Activated gamma-delta T cell treated with Interleukin-2 at 50 U/mL for 16 hours (primary cell): ENCODE measurements around the gene SLC44A5.
"Not testable (repeated sequence)": the region's sequence is repeated elsewhere in the genome, so short reads cannot be mapped to it uniquely, and the experiment has no call there.

Experiments
- DNase-seq: peaks from one replicate; pipeline ENCODE4 v3.0.0-alpha.2; 2020

The SLC44A5 gene

GRCh38 chr1:75263616-75264015 is 347.3 kb downstream of the SLC44A5 start:
- DNase-seq = not testable (repeated sequence)

- not testable (repeated sequence) for DNase-seq
Measured at GRCh38 chr1:75261946-75262345, 349.0 kb downstream of the SLC44A5 start.

- DNase-seq = no peak
Measured at GRCh38 chr1:75258351-75258750, 352.6 kb downstream of the SLC44A5 start.

DNA sequence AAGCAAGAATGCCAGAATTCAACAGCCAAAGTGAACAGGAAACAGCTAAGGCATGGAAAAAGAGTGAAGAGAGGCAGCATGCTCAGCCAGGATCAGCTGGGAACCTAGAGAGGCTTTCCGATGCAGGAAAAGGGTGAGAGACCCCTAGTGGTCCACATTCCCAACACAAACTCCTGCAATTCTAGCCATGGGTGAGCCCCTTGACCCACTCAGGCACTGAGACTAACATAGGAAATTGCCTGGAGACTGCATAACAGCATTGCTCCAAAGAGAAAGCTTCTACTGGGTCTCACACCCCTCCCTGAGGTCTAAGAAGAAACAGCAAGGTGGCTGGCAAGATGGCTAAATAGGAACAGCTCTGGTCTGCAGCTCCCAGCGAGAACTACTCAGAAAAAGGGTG is 353.5 kb downstream of the SLC44A5 start:
- DNase-seq = no peak

DNA sequence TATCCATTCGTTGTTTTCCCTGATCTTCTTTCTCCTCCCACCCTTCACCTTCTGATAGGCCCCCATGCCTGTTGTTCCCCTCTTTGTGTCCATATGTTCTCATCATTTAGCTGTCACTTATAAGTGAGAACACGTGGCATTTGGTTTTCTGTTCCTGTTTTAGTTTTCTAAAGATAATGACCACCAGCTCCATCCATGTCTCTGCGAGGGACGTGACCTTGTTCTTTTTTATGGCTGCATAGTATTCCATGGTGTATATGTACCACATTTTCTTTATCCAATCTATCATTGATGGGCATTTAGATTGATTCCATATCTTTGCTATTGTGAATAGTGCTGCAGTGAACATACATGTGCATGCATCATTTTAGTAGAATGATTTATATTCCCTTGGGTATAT is 360.8 kb downstream of the SLC44A5 start:
- DNase-seq = not testable (repeated sequence)

- no peak for DNase-seq
Measured at GRCh38 chr1:75245239-75245638, 365.7 kb downstream of the SLC44A5 start.

DNA sequence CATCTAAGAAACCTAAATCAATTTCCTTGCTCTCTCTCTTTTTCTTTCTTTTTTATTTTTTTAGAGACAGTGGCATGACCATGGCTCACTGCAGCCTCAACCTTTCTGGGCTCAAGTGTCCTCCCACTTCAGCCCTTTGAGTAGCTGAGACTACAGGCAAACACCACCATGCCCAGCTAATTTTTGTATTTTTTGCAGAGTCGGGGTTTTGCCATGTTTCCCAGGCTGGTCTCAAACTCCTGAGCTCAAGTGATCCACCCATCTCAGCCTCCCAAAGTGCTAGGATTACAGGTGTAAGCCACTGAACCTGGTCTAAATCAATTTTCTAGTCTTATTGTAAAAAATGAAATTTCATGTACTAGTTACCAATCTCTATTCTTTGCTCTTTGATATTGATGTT is 367.8 kb downstream of the SLC44A5 start:
- no peak for DNase-seq

DNA sequence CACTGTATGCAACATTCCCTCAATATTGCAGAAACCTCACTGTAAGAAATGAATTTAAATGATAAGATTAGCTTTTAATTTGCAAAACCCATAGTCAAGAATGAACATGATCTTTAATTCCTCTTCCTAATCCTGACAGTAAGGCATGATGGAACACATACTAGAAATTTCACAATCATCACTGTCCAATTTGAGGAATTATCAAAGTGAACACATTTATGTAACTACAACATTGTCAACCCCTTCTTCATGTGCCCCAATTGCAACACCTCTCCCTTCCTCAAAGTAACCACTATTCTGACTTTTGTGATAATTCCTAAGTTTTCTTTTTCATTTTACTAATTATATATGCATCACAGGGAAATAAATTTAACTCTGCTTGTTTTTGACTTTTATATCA is 373.6 kb downstream of the SLC44A5 start:
- DNase-seq = no peak

- no peak for DNase-seq
Measured at GRCh38 chr1:75234562-75234961, 376.4 kb downstream of the SLC44A5 start.

GRCh38 chr1:75233302-75233929 is 377.5 kb downstream of the SLC44A5 start:
- DNase-seq = no peak

DNA sequence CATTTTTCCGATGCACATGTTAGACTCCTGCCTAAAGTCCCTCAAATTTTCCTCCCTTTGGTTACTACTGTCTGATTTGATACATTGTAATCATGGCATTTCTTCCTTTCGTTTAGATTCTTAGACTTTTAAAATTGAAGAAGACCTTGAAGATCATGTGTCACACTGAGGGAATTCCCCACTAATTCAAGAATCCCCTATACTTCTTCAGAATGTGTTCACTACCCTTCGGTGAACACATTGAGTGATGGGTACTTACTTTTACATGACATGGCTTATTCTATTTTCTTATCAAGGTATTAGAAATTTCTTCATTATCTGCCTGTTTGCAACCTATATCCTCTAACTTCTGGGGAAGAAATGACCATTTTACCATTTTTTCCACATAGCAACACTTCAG is 390.8 kb downstream of the SLC44A5 start:
- no peak for DNase-seq

- no peak for DNase-seq
Measured at GRCh38 chr1:75214017-75214416, 396.9 kb downstream of the SLC44A5 start.

- no peak for DNase-seq
Measured at GRCh38 chr1:75211648-75212047, 399.3 kb downstream of the SLC44A5 start.

DNA sequence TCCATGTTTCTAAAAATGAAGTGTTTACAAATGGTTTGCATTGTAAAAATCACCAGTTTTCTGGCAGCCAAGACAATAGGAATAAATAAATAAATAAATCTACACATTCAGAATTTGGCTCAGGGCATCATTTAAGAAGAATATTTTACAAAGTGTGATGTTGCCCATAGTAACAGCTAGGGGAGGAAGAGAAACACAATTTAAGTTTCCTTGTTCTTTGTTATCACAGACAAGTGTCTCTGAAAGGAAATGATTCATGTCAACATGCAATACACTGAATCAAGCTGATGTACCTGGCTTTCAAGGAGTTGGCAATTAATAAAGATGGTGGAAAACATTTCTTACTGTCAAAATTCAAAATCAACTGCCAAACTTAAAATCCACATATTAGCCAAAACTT is 402.1 kb downstream of the SLC44A5 start:
- no peak for DNase-seq

DNA sequence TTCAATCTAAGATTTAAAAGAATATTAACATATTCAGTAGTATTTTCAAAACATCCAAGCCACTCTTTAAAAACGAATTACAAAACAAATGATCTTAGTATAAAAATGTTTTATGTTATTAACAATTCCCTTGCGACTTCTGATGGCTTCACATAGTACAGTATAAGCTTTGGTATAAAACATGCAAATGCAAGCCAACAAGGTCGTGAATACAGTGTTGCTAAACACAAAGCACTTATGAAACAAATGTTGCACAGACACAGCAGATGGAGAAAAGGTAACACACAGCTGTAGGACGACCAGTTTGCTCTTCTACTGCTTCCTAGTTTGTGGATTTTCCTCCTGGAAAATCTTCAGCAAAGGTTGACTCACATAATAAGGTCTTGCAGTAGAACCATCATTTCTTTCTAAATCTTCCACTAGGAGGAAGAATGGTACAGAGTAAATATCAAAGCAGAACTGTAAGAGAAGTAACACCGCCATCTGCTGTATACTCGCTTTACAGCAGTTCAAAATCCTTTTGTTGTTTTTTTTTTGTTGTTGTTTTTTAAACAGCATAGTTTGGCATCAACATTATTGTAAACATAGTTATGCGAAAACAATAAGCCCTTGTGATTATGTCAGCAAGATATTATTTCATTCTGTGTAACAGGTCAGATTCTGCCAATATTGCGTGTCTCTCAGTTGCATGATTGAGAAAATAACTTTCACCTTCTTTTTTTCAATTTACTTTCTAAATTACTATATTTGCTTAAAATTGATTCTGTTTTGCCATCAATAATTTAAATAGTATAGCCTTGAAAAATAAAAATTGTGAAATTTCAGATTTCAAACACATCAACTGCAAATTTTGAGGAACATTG is 407.3 kb downstream of the SLC44A5 start:
- no peak for DNase-seq

DNA sequence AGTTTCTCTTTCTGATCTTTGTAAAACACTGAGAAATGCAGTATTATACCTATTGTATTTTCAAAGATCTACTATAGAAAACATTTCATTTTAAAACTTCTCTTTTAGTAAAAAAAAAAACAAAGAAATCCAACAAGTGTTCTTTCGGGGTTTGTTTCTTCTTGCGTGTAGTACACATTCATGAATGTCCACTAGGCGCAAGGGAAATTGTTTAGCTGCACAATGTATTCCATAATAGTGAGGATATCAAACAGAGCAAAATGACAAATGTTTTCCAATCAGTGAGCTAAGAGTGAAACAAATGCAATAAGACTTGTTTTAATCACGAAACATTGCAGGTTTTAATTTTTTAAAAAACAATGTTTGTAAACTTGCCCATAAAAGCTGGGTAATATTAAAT is 408.2 kb downstream of the SLC44A5 start:
- no peak for DNase-seq

- DNase-seq = no peak
Measured at GRCh38 chr1:75198761-75199160, 412.2 kb downstream of the SLC44A5 start.

GRCh38 chr1:75198163-75198562 is 412.8 kb downstream of the SLC44A5 start:
- no peak for DNase-seq

DNA sequence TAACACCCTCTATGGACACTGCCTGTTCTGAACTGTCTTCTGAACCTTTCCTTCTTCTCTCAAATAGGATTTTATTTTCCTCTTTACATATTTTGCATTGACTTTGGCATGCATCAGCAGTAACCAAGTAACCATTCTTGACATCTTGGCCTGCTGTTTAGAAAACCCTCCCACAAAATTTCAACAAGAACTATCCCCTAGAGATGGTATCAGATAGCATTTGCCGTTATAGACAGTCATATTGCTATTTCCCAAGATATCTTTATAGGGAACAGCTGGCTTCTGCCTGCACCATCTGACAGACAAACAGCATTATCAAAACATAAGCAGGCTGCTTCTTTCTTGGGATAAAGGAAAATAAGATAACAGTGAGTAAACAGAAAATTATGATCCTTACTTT is 422.0 kb downstream of the SLC44A5 start:
- DNase-seq = no peak

GRCh38 chr1:75181214-75181955 is 429.5 kb downstream of the SLC44A5 start:
- not testable (repeated sequence) for DNase-seq

DNA sequence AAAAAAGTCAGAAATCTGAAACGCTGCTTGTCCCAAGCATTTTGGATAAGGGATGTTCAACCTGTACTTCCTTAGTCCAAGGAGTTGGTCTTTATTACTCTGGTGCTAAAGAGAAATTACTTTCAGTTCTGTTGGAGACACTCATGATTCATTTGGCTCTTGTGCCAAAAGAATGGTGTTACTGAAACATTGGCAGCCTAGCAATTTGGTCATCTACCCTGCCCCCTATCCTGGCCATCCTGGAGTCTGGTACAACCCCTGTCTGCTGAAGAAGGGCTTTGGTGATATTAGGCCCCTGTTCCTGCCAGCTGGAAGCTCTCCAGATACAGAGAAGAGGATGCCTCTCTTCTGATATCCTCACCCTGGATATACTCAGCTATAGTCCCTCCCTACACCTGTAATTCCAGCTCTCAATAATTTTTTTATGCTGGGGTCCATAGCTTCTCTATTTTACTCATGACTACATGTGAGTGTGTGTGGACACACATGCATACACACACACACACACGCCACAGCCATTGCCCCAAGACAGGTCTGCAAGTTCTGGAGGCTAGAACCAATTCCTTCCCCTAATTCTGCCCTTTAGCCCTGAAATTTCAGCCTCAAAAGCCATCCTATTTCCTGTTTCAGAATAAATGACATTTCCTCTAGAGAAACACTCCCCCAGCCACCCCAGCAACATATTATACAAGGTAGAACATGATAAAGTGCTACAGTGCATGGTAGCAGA is 436.7 kb downstream of the SLC44A5 start:
- no peak for DNase-seq

- DNase-seq = no peak
Measured at GRCh38 chr1:75172556-75172955, 438.4 kb downstream of the SLC44A5 start.

- no peak for DNase-seq
Measured at GRCh38 chr1:75171876-75172275, 439.0 kb downstream of the SLC44A5 start.
